AG20443 (cell line): ENCODE measurements around the gene CACNA2D3.

ENCODE experiments used
- DNase-seq: peaks from one replicate; pipeline ENCODE4 v3.0.0; 2012; ENCODE audit warnings: low spot score, mixed read lengths

The CACNA2D3 gene

DNA sequence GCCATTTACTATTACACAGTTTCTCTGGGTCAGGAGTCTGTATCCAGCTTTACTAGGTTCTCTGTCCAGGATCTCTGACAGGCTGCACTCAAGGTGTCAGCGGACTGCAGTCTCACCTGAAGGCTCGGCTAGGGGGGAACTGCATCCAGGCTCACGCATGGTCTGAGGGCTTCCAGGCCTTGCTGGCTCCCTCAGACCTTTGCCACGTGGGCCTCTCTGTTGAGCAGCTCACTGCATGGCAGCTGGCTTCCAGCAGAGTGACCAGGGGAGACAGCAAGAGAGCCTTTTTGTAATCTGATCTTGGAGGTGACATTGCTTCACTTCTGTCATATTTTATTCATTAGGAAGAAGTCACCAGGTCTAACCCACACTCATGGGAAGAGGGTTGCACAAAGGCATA lies 152.3 kb downstream of the CACNA2D3 start:
- DNase-seq = no peak

DNA sequence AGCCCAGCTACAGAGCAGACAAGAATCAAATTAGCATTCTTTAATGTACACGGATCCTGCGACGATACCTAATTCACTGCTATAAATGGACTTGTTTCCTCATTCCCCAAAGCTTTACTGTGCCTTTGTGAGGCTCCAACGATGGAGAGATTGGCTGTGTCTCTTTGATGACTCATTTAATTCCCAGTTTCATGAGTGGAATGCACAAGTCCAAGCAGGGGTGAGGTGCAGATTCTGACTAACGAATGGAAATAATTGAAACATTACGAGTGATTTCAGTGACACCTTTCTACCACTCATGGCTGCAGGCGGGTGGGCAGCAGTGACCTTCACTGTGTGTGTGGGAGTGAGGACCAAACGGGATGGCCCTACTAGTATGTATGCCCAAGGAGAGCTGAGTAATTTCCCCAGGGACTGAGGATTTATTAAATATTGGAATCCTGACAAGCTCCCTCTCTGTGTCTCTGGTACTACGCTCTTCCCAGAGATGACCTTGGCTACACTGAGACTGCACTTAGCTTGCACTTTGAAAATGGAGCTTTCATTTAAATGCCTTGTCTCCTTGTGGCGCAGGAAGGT lies 156.7 kb downstream of the CACNA2D3 start:
- no peak for DNase-seq

DNA sequence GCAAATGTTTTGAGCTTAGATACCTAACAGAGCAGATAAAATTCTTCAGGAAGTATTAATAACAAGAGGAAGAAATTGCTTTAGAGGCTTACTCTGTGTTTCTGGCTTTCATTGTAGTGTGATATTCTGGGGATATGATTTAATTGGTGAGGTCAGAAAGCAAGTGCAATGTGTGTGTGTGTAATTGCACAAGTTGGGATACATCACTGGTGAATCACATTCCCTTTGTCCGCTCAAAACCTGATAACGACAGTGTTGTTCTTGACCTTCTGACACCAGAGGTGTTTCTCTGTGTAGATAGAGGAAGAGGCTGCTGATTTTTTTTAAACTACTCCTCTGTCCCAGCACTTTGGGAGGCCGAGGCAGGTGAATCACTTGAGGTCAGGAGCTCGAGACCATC lies 161.1 kb downstream of the CACNA2D3 start:
- no peak for DNase-seq

DNA sequence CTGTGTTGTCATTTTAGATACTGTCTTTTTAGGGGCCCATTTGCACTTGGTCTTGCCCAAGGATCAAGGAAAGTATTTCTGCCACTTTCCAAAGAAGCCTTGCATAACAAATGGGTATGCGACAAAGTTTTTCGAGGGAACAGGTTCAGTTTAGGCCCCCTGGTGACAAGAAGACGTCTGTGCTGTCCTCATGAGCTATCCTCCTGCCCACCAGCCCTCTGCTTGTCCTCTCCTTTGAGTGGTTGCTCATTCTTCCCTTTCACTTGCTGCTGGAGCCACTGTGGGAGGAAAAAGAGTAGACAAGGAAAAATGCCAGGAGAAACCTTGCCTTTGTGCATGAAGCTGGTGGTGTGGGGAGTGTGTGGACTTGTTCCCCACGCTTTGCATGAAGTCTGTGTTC lies 171.9 kb downstream of the CACNA2D3 start:
- DNase-seq = no peak

DNA sequence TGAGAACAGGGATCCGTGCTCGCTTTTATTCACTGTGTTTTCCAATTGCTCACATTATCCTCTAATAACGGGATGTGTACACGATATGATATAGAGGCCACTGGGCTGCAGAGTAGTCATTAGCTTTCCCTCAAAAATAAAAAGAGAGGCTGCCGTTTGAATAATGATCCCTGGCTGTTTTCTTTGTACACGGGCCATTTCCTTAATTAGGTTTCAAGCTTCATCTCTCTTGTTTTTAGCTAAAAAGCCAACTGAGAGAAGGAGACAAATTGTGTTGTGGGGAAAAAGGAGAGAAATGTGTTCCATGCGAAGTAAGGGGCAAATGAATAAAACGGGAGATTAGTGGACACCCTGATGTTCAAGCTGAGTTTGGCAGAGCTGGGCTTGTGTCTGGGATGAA lies 174.2 kb downstream of the CACNA2D3 start:
- DNase-seq = no peak

DNA sequence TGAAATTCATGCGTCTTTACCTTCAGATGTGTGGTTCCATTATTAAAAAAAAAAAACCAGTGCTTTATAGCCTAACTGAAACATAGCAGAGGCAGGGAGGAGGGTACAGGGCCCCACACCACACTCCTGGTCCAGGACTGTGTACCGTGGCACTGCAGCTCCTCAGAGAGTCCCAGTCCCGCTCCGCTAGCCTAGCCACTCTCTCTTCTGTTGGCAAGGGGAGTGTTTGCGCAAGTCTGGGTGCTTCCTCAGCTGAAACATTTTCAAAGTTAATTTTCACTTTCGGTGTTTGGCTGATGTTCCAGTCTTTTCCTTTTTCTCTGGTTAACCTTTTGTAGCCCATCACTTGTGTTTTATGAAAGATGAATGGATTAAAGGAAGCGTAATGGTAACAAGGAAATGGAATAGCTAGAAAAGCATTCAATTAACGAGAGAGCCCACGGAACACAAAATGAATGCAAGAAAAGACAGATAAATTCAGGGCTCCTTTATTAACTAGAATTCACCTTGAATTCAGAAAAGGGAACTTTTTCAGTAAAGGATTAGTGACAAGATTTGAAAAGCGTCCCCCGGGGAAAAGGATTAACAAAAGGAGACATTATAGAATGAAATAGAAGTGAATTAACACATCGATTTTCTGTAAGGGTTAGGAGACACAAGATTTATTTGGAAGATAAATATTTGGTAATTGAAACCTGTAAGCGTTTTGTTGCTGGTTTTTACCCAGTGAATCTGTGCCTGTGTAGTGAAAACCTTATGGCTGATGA lies 177.0 kb downstream of the CACNA2D3 start:
- no peak for DNase-seq

DNA sequence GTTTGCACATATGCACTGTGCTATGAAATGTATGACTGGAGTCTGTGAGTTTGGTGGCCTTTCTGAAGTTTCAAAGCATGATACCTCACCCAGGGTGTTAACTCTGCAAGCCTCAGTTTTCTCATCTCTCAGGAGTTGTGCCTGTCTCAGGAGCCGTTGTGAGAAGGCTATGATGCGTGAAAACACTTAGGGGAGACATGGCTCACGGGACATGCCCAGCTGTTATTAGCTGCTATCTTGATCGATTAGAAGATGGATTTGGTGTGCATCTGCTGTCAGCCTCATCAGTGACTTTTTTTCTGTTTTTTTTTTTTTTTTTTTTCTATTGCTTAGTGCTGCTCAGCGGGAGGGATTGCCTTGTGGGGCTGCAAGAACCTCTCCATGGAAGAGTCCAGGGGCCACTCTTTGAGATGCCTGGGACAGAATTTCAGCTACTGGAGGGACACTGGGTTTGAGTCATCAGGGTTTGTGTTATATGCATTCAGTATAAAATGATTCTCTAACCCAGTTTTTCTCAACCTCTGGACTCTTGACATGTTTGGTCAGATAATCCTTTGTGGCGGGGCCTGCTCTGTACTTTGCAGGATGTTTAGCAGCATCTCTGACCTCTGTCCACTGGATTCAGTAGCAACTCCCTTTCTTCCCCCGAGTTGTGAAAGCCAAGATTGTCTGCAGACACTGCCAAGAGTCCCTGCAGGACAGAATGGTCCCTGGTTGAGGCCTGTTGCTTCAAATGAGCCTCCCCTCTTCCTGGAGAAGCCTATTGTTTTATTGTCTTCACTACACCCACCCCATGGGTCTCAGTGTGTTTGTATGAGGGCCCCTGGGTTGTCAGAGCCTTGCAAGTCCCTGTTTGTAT lies 181.4 kb downstream of the CACNA2D3 start:
- no peak for DNase-seq

DNA sequence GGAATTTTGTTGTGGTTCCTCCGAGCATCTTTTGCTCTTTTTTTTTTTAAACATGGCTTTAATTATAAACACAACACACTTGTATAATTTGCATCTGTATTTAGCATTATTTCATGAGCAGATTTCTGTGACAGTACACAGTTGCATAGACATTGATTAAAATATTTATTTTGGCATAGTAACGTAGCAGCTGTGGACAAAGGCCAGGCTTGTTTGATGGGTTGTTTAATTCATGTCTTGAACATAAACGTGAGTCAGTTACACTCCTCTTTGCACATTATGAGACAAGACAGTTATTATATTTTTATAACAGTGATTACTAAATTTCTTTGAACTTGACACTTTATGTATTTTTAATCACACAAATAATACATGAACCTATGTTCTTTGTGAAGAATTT lies 182.5 kb downstream of the CACNA2D3 start:
- no peak for DNase-seq

DNA sequence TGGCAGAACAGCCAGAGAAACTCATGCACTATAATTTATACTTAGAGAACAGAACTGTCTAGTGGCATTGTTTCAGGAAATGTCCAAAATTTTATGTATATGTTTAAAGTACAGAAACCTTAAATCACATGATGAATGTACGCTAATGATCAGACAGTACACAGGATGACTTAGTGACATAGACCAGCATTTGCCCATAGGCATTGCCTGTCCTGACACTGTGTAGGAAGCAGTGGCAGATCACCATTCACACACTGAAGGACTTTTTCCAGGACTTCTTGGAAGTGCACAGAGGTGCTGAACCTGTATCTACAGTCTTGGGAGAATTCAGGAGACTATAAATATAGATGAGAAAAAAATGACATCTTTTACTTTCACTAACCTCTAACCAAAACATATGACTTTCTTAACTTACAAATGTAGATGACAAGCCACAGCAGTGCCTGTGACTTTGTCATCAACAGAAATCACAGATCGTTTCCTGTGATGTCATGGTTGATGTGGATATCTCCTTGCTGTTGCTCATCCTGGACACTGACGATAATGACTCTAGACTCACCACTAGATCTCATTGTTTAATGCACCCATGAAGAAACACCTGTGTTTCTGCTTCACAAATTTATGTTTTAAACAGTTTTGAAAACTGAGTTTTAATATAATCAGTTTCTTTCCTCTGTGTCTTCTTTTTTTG lies 183.2 kb downstream of the CACNA2D3 start:
- no peak for DNase-seq

DNA sequence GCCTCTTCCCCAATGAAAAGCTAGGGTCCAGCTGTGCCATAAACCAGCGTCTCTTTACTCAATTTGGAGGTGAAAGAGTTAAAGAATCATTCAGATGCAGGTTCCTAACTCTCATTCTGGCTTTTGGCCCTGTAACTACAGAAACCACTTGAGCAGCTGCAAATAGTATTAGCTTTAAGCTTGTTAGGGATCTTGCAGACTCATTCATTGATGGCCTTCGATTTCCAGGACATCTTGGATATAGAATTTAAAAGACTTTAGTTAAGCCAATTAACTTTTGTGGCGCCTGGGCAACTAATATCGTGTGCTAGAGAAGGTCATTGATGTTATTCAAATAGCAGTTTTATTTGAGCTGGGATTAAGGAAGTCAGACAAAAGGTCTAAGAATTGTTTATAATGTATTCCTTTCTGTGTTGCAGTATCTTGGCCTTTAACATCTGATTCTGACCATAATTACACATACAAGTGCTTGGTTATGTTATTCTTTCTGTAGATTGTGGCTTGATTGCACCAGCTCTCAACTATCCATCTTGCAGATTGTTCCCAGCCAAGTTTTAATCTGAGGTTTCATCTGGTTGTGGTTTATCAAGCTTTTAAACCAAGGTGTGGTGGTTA lies 185.3 kb downstream of the CACNA2D3 start:
- DNase-seq = no peak

DNA sequence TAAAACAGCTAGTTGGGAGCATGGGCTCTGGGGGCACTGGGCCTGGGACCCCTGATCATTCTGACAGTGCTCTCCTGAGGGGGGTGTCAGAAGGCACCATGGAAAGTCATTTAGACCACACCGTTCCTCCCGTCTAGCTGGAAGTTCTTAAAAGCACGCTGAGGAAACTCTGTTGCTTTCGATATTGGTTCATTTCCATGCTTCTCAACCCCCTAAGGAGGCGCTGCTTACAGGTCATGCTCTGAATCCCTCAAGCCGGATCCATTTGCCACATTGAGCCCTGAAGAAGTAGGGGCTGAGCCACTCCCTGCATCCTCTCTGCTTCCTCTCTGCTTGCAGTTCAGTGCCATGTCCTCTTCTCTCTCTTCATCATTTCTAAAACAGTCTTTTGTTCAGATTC lies 187.2 kb downstream of the CACNA2D3 start:
- no peak for DNase-seq

DNA sequence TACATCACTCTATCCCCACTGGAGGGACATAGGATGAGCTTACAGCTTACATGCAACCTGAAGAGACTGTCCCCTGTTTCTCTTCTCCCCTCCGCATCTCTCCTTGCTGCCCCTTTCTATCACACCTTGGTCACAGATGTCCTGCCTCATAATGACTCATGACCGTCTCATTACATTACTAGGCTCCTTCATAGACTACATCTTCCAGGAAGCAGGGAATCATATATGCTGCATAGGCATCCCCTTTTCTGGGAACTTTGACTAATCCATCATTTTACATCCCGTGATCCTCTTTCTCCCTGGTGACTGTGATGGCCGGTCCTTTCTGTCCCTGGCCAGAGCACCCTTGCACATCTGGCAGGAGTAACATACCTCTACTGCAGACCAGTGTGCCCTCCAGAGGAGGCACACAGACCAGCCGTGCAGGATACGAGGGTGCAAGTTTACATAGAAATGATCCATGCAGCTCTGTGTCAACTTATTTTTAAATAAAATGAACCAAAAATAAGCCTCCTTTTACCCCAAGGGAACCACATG lies 188.9 kb downstream of the CACNA2D3 start:
- no peak for DNase-seq

DNA sequence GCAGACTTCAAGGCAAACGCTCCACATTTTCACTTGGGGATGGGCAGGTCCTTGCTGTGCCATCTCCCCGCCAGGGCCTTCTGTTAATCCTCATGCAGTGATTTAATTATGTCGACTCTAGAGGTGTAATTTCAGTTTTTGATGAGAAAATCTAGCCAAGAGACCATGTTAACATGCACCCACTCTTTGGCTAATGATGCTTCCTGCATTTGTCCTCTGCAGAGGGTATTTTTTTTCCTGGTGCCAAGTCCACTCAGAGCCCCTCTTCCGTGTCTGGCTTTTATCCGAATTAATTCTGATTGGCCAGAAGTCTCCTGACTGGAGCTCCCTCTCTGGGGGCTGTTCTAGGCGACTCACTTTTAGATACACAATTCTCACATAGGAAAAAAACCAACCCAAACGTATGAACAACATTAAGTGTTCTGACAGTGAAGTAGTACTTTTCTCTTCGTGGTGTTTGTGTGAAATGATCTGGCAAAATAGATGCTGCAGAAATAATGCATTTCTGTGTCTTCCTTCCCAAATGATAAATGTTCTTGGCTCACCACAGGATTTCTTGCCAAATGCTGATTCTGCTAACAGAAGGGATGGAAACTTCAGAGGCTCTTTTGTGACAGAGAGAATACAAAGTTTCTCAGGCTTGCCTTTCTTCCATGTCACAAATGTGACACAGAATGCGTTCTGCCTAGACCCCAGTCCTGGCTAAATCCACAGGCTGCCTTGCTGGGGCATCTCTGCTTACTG lies 190.0 kb downstream of the CACNA2D3 start:
- no peak for DNase-seq

DNA sequence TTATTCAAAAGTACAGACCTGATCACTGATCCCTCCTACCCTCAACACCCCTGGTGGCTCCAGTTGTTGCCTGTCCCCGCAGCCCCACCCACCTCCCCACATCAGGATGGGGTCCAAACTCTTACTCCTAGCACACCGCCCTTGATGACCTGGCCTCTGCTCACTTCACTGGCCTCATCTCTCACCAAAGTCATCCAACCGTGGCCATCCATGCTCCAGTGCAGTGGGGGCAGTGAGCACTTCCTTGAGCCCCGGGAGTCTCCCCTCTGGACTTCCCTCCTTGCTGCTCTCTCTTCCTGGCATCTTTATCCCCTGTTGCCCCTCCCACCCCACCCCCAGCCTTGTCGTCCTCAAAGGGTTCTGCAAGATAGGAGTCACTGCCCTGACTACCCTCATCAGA lies 191.1 kb downstream of the CACNA2D3 start:
- DNase-seq = no peak

DNA sequence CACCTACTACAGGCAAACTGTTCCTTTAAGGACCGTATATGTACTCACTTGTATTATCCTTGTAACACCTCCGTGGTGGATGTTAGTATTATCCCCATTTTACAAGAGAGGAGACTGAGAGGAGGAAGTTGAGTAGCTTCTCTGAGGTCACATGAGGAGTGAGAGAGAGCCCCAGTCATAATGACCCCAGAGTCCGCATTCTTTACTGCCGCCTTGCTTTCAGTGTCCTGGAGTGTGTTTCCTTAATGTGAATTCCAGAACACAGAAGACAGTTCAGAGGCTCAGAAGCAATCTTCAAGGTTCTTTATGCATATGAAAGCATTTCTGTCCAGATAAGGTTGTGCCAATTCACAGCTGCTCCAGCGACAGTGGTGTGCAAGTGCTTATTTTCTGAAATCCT lies 199.2 kb downstream of the CACNA2D3 start:
- DNase-seq = no peak

DNA sequence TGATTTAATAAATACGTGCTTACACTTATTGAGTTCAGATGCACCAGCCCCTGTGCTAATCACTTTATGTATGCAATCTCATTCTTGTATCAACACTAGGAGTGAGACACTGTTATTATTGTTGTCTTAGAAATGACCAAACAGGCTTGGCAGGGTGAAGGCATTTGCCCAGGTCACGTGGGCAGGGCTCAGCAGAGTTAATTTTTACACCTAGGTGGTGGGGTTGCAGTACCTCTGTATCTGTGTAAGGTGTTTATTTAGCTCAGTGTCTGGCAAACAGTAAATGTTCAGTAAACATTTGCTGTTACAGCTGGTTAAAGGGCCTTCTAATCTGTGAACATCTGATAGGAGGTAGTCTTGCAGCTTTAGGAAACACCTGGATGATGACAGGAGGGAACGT lies 200.0 kb downstream of the CACNA2D3 start:
- DNase-seq = no peak

DNA sequence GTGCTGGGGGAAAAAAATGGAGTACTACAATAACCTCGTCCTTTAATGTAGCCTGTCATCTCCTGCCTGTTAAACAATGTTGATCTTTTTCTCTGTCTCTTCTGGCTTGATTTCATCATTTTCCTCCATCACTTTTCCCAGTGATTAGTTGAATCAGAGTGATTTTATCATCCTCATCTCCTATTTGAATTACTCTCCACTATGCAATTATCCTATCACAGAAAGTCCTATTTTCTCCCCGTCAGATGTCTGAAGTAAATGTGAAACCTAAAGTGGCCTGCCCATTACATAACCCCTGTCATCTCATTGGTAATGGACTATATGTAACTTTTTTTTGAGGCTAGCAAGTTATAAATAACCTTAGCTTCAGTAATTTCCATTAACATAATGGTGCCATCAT lies 201.8 kb downstream of the CACNA2D3 start:
- no peak for DNase-seq

DNA sequence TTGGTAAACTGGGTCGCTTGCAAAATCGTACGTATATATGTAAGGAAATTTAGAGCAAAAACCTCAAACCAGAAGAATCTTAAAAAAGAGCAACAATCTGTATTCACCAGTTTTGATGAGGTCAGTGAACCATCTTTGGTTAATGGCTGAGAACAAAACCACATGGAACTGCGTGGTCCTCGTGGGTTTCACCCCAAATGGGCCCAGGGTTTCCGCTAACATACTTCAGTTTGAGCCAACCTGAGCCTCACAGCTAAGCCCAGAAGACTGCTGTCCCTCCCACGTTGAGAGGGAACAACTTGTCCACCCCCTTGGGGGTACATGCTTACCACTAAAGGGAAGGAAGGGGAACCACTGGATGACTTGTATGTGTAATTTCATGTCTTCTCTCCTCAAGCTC lies 204.6 kb downstream of the CACNA2D3 start:
- DNase-seq = no peak

DNA sequence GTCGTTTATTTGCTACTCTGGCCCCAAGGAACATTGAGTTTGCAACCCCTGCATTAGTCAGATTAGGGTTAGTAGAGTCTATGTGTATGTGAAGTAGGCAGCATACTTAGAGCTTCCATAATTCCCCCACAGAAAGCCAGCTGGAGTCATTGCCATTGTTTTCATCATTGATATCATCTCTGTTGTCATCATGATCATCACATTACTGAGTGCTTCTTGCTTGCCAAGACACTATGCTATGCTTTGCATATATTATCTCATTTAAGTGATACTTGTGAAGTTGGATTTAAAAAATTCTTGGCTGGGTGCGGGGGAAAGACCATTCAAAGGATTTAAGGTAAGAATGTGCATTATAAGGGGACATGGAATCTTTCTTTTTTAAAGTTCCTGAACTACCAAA lies 209.0 kb downstream of the CACNA2D3 start:
- no peak for DNase-seq

DNA sequence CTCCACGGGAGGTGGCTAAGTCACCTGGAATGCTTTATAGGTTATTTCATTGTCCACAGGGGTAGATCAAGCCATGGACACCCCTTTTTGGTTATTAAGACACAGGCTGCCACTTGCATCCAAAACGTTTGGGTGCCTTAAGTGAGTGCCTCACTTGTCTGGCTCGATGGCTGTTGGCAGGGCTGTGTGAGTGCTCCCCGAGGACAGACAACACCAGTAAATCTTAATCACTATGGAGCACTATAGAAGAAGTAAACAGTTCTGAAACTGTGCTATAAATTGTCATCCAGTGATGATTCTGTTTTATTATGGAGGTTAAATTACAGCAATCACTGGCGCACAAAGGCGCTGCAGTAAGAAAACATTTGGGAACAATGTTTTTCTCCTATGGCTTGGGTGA lies 215.5 kb downstream of the CACNA2D3 start:
- no peak for DNase-seq

DNA sequence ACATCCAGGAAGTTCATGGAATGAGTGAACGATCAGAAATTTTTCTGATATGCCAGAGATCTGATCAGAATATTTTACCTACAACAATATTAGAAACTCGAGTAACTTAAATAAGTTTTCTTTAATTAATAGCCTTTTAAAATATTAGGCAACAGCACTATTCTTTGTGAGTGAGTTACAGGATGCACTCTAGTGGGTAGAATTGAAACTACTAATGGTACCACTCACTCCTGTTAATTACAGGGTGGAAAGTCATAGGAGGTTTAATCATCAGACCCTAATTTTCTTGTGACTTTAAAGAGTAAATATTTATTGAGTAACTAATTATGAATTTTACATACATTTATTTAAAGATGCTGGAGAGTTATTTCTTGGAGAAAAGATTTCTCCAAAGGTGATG lies 217.3 kb downstream of the CACNA2D3 start:
- no peak for DNase-seq
